HEK293 (cell line): Measurements from ENCODE around the gene ALDOA.

Source experiments
- EGR2 ChIP-seq: fragments of 450-650 bp; formaldehyde crosslinking; IDR thresholded peaks from 2 replicates; pipeline ENCODE4 v1.5.1; 2016; ENCODE audit warnings: low read depth, missing biosample characterization, missing genetic modification characterization
- KLF1 ChIP-seq: fragments of 450-650 bp; formaldehyde crosslinking; IDR thresholded peaks from 2 replicates; pipeline ENCODE4 v1.5.1; 2016; ENCODE audit warnings: missing biosample characterization, missing genetic modification characterization
- MEIS1 ChIP-seq: sonication (generic); formaldehyde crosslinking; IDR thresholded peaks from 2 replicates; pipeline ENCODE4 v1.8.1; 2022; ENCODE audit warnings: missing genetic modification reagents, mild to moderate bottlenecking, borderline replicate concordance
- SCRT1 ChIP-seq: fragments of 450-650 bp; formaldehyde crosslinking; IDR thresholded peaks from 2 replicates; pipeline ENCODE4 v1.5.1; 2016; ENCODE audit warnings: missing biosample characterization, missing genetic modification characterization, borderline replicate concordance
- TCF7L2 ChIP-seq: IDR thresholded peaks from 2 replicates; pipeline ENCODE4 v1.6.1; 2011; ENCODE audit warnings: low read depth, mild to moderate bottlenecking, inconsistent platforms, low read length, moderate library complexity, borderline replicate concordance
- ZBTB48 ChIP-seq: fragments of 450-650 bp; formaldehyde crosslinking; IDR thresholded peaks from 2 replicates; pipeline ENCODE4 v1.5.1; 2016; ENCODE audit warnings: missing biosample characterization, missing genetic modification characterization
- ZIC2 ChIP-seq: fragments of 450-650 bp; formaldehyde crosslinking; IDR thresholded peaks from 2 replicates; pipeline ENCODE4 v1.5.1; 2016; ENCODE audit warnings: missing biosample characterization, missing genetic modification characterization
- ZNF169 ChIP-seq: fragments of 450-650 bp; formaldehyde crosslinking; IDR thresholded peaks from 2 replicates; pipeline ENCODE4 v1.5.1; 2016; ENCODE audit warnings: missing biosample characterization, missing genetic modification characterization
- ZNF174 ChIP-seq: fragments of 450-650 bp; formaldehyde crosslinking; IDR thresholded peaks from 2 replicates; pipeline ENCODE4 v1.5.0; 2017; ENCODE audit warnings: missing biosample characterization, mild to moderate bottlenecking, missing genetic modification characterization
- ZNF184 ChIP-seq: fragments of 450-650 bp; IDR thresholded peaks from 2 replicates; pipeline ENCODE4 v1.5.1; 2018; ENCODE audit warnings: missing biosample characterization, mild to moderate bottlenecking, missing genetic modification characterization
- ZNF19 ChIP-seq: fragments of 450-650 bp; formaldehyde crosslinking; IDR thresholded peaks from 2 replicates; pipeline ENCODE4; 2016; ENCODE audit warnings: missing biosample characterization, missing genetic modification characterization, low read depth
- ZNF2 ChIP-seq: fragments of 450-650 bp; formaldehyde crosslinking; IDR thresholded peaks from 2 replicates; pipeline ENCODE4 v1.5.1; 2016; ENCODE audit warnings: missing biosample characterization, missing genetic modification characterization
- ZNF221 ChIP-seq: fragments of 450-650 bp; formaldehyde crosslinking; IDR thresholded peaks from 2 replicates; pipeline ENCODE4 v1.5.1; 2017; ENCODE audit warnings: missing biosample characterization, missing genetic modification characterization, borderline replicate concordance
- ZNF324 ChIP-seq: fragments of 450-650 bp; formaldehyde crosslinking; IDR thresholded peaks from 2 replicates; pipeline ENCODE4 v1.5.1; 2016; ENCODE audit warnings: missing biosample characterization, missing genetic modification characterization
- ZNF510 ChIP-seq: fragments of 450-650 bp; formaldehyde crosslinking; IDR thresholded peaks from 2 replicates; pipeline ENCODE4 v1.5.1; 2018; ENCODE audit warnings: mild to moderate bottlenecking, missing genetic modification characterization, missing biosample characterization; ENCODE audit not compliant: insufficient replicate concordance
- ZNF585B ChIP-seq: fragments of 450-650 bp; formaldehyde crosslinking; IDR thresholded peaks from 2 replicates; pipeline ENCODE4 v1.5.1; 2016; ENCODE audit warnings: missing biosample characterization, missing genetic modification characterization
- ZNF621 ChIP-seq: fragments of 450-650 bp; formaldehyde crosslinking; IDR thresholded peaks from 2 replicates; pipeline ENCODE4 v1.5.1; 2017; ENCODE audit warnings: missing biosample characterization, missing genetic modification characterization
- ZNF670 ChIP-seq: fragments of 450-650 bp; formaldehyde crosslinking; IDR thresholded peaks from 2 replicates; pipeline ENCODE4 v1.5.1; 2016; ENCODE audit warnings: missing biosample characterization, missing genetic modification characterization, low read depth
- ZNF792 ChIP-seq: fragments of 450-650 bp; formaldehyde crosslinking; IDR thresholded peaks from 2 replicates; pipeline ENCODE4 v1.5.1; 2016; ENCODE audit warnings: missing biosample characterization, missing genetic modification characterization
- ZNF837 ChIP-seq: fragments of 450-650 bp; formaldehyde crosslinking; IDR thresholded peaks from 2 replicates; pipeline ENCODE4 v1.5.1; 2016; ENCODE audit warnings: missing biosample characterization, missing genetic modification characterization
- ZNF843 ChIP-seq: fragments of 450-650 bp; formaldehyde crosslinking; IDR thresholded peaks from 2 replicates; pipeline ENCODE4 v1.5.1; 2016; ENCODE audit warnings: missing biosample characterization, missing genetic modification characterization
- ZSCAN16 ChIP-seq: fragments of 450-650 bp; formaldehyde crosslinking; IDR thresholded peaks from 2 replicates; pipeline ENCODE4 v1.5.1; 2016; ENCODE audit warnings: missing biosample characterization, missing genetic modification characterization
- TF ChIP-seq, protein P1 (sequence below): fragments of 450-650 bp; formaldehyde crosslinking; IDR thresholded peaks from 2 replicates; pipeline ENCODE4 v1.5.1; 2016; ENCODE audit warnings: missing biosample characterization, missing genetic modification characterization, low read depth
- TF ChIP-seq, protein P2 (sequence below): fragments of 450-650 bp; IDR thresholded peaks from 2 replicates; pipeline ENCODE4 v1.5.1; 2018; ENCODE audit warnings: missing biosample characterization, missing genetic modification characterization
- TF ChIP-seq, protein P3 (sequence below): fragments of 450-650 bp; formaldehyde crosslinking; IDR thresholded peaks from 2 replicates; pipeline ENCODE4 v1.5.1; 2016; ENCODE audit warnings: missing biosample characterization, missing genetic modification characterization
- TF ChIP-seq, protein P4 (sequence below): fragments of 450-650 bp; IDR thresholded peaks from 2 replicates; pipeline ENCODE4 v1.5.1; 2018; ENCODE audit warnings: missing biosample characterization, mild to moderate bottlenecking, missing genetic modification characterization
- TF ChIP-seq, protein P5 (sequence below): fragments of 450-650 bp; formaldehyde crosslinking; IDR thresholded peaks from 2 replicates; pipeline ENCODE4 v1.5.1; 2016; ENCODE audit warnings: missing biosample characterization, missing genetic modification characterization
- TF ChIP-seq, protein P6 (sequence below): fragments of 450-650 bp; formaldehyde crosslinking; IDR thresholded peaks from 2 replicates; pipeline ENCODE4 v1.5.1; 2016; ENCODE audit warnings: missing biosample characterization, missing genetic modification characterization
- TF ChIP-seq, protein P7 (sequence below): fragments of 450-650 bp; formaldehyde crosslinking; IDR thresholded peaks from 2 replicates; pipeline ENCODE4 v1.5.1; 2017; ENCODE audit warnings: missing biosample characterization, mild to moderate bottlenecking, missing genetic modification characterization, moderate library complexity

ALDOA gene

DNA sequence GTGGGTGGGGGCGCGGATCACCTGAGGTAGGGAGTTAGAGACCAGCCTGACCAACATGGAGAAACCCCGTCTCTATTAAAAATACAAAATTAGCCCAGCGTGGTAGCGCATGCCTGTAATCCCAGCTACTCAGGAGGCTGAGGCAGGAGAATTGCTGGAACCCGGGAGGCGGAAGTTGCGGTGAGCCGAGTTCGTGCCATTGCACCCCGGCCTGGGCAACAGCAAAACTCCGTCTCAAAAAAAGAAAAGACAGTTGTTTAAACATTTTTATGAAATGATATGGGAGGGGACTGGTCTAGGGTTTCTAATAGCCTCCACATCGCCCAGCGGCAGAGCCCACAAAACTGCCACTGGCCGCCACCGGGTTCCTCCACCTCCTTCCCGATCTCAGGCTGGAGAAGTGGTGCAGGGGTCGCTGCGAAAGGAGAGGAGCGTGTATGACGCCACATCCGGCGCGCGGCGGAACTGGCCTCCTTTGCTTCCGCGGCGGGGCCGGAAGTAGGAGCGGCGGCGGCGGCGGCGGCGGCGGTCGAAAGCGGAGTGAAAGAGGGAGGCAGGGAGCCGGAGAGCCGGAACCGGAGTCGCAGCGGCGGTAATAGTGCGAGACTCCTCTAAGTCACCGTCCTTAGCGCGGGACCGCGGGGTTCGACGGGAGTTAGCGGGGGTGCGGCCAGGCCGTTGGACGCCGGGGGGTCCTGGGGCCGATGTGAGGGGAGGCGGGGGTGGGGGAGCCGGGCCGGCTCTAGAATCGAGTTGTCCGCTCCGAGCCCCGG lies 10.1 kb downstream of the ALDOA start, which contains the start of gene PPP4C (continued):
- TF ChIP-seq ZNF585B (tag by site-specific recombination): no peak
- TF ChIP-seq ZNF324: no peak
- no peak for TF ChIP-seq ZBTB48 (tag by site-specific recombination)
- TF ChIP-seq ZNF174 (tag by site-specific recombination): no peak
- no peak for TF ChIP-seq ZNF621 (tag by site-specific recombination)
- TF ChIP-seq, protein P1, sequence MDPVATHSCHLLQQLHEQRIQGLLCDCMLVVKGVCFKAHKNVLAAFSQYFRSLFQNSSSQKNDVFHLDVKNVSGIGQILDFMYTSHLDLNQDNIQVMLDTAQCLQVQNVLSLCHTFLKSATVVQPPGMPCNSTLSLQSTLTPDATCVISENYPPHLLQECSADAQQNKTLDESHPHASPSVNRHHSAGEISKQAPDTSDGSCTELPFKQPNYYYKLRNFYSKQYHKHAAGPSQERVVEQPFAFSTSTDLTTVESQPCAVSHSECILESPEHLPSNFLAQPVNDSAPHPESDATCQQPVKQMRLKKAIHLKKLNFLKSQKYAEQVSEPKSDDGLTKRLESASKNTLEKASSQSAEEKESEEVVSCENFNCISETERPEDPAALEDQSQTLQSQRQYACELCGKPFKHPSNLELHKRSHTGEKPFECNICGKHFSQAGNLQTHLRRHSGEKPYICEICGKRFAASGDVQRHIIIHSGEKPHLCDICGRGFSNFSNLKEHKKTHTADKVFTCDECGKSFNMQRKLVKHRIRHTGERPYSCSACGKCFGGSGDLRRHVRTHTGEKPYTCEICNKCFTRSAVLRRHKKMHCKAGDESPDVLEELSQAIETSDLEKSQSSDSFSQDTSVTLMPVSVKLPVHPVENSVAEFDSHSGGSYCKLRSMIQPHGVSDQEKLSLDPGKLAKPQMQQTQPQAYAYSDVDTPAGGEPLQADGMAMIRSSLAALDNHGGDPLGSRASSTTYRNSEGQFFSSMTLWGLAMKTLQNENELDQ (tag by site-specific recombination): no peak
- TF ChIP-seq ZNF670: no peak
- TF ChIP-seq EGR2 (tag by site-specific recombination): no peak
- TF ChIP-seq, protein P2, sequence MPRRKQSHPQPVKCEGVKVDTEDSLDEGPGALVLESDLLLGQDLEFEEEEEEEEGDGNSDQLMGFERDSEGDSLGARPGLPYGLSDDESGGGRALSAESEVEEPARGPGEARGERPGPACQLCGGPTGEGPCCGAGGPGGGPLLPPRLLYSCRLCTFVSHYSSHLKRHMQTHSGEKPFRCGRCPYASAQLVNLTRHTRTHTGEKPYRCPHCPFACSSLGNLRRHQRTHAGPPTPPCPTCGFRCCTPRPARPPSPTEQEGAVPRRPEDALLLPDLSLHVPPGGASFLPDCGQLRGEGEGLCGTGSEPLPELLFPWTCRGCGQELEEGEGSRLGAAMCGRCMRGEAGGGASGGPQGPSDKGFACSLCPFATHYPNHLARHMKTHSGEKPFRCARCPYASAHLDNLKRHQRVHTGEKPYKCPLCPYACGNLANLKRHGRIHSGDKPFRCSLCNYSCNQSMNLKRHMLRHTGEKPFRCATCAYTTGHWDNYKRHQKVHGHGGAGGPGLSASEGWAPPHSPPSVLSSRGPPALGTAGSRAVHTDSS (tag by site-specific recombination): no peak
- no peak for TF ChIP-seq ZNF837
- TF ChIP-seq ZNF184 (tag by site-specific recombination): peak; percentile 42; the same call in 1 of the 2 replicates
- peak; percentile 51; the same call in 1 of the 2 replicates for TF ChIP-seq ZNF2 (tag by site-specific recombination)
- no peak for TF ChIP-seq ZSCAN16 (tag by site-specific recombination)
- TF ChIP-seq, protein P3, sequence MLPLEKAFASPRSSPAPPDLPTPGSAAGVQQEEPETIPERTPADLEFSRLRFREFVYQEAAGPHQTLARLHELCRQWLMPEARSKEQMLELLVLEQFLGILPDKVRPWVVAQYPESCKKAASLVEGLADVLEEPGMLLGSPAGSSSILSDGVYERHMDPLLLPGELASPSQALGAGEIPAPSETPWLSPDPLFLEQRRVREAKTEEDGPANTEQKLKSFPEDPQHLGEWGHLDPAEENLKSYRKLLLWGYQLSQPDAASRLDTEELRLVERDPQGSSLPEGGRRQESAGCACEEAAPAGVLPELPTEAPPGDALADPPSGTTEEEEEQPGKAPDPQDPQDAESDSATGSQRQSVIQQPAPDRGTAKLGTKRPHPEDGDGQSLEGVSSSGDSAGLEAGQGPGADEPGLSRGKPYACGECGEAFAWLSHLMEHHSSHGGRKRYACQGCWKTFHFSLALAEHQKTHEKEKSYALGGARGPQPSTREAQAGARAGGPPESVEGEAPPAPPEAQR (tag by site-specific recombination): no peak
- TF ChIP-seq, protein P4, sequence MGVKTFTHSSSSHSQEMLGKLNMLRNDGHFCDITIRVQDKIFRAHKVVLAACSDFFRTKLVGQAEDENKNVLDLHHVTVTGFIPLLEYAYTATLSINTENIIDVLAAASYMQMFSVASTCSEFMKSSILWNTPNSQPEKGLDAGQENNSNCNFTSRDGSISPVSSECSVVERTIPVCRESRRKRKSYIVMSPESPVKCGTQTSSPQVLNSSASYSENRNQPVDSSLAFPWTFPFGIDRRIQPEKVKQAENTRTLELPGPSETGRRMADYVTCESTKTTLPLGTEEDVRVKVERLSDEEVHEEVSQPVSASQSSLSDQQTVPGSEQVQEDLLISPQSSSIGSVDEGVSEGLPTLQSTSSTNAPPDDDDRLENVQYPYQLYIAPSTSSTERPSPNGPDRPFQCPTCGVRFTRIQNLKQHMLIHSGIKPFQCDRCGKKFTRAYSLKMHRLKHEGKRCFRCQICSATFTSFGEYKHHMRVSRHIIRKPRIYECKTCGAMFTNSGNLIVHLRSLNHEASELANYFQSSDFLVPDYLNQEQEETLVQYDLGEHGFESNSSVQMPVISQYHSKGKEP (tag by site-specific recombination): no peak
- TF ChIP-seq, protein P5, sequence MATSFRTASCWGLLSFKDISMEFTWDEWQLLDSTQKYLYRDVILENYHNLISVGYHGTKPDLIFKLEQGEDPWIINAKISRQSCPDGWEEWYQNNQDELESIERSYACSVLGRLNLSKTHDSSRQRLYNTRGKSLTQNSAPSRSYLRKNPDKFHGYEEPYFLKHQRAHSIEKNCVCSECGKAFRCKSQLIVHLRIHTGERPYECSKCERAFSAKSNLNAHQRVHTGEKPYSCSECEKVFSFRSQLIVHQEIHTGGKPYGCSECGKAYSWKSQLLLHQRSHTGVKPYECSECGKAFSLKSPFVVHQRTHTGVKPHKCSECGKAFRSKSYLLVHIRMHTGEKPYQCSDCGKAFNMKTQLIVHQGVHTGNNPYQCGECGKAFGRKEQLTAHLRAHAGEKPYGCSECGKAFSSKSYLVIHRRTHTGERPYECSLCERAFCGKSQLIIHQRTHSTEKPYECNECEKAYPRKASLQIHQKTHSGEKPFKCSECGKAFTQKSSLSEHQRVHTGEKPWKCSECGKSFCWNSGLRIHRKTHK (tag by site-specific recombination): no peak
- no peak for TF ChIP-seq ZNF792 (tag by site-specific recombination)
- no peak for TF ChIP-seq TCF7L2
- TF ChIP-seq ZNF510 (tag by site-specific recombination): no peak
- no peak for TF ChIP-seq ZIC2
- no peak for TF ChIP-seq ZNF19 (tag by site-specific recombination)
- no peak; the same call in 1 of the 2 replicates for TF ChIP-seq ZNF843 (tag by site-specific recombination)
- no peak for TF ChIP-seq KLF1 (tag by site-specific recombination)
- no peak for TF ChIP-seq MEIS1
- TF ChIP-seq, protein P6, sequence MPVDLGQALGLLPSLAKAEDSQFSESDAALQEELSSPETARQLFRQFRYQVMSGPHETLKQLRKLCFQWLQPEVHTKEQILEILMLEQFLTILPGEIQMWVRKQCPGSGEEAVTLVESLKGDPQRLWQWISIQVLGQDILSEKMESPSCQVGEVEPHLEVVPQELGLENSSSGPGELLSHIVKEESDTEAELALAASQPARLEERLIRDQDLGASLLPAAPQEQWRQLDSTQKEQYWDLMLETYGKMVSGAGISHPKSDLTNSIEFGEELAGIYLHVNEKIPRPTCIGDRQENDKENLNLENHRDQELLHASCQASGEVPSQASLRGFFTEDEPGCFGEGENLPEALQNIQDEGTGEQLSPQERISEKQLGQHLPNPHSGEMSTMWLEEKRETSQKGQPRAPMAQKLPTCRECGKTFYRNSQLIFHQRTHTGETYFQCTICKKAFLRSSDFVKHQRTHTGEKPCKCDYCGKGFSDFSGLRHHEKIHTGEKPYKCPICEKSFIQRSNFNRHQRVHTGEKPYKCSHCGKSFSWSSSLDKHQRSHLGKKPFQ: no peak
- TF ChIP-seq ZNF221 (tag by site-specific recombination): no peak
- TF ChIP-seq, protein P7, sequence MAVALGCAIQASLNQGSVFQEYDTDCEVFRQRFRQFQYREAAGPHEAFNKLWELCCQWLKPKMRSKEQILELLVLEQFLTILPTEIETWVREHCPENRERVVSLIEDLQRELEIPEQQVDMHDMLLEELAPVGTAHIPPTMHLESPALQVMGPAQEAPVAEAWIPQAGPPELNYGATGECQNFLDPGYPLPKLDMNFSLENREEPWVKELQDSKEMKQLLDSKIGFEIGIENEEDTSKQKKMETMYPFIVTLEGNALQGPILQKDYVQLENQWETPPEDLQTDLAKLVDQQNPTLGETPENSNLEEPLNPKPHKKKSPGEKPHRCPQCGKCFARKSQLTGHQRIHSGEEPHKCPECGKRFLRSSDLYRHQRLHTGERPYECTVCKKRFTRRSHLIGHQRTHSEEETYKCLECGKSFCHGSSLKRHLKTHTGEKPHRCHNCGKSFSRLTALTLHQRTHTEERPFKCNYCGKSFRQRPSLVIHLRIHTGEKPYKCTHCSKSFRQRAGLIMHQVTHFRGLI (tag by site-specific recombination): no peak
- TF ChIP-seq ZNF169 (tag by site-specific recombination): no peak
- TF ChIP-seq SCRT1 (tag by site-specific recombination): no peak
